Ascending aorta (tissue), 2 donors: ENCODE data around the gene LTO1. TPM values are rescaled to one million over a fixed set of nuclear protein-coding genes. Genes with fewer than 3 reads are reported as not detected.
A peak's percentile ranks its signal among the peaks of the same experiment; 100 is the strongest.

Source experiments
- DNase-seq, 2 donors: peaks; one replicate each; pipeline ENCODE4 v3.0.0-alpha.2; 2019; ENCODE audit warnings: low spot score in 2 of 2
- H3K27ac ChIP-seq, 2 donors: fragments of 200-600 bp; sonication (generic); one replicate each; pipeline ENCODE4 v1.5.1; 2016 to 2017; ENCODE audit warnings: mild to moderate bottlenecking in 1 of 2
- H3K27me3 ChIP-seq: fragments of 200-600 bp; sonication (generic); one replicate; pipeline ENCODE4 v1.5.1; 2017
- H3K36me3 ChIP-seq, 2 donors: fragments of 200-600 bp; sonication (generic); one replicate each; pipeline ENCODE4 v1.5.1; 2016
- H3K4me1 ChIP-seq, 2 donors: fragments of 200-600 bp; sonication (generic); one replicate each; pipeline ENCODE4 v1.5.1; 2016 to 2017; ENCODE audit warnings: mild to moderate bottlenecking in 1 of 2
- H3K4me3 ChIP-seq, 2 donors: fragments of 200-600 bp; sonication (generic); one replicate each; pipeline ENCODE4 v1.5.1; 2016 to 2017; ENCODE audit warnings: mild to moderate bottlenecking in 1 of 2
- H3K9me3 ChIP-seq, 2 donors: fragments of 200-600 bp; sonication (generic); one replicate each; pipeline ENCODE4 v1.5.1; 2016
- CTCF ChIP-seq, 3 experiments: fragments of 200-600 bp in 2 of 3; fragments of 450-650 bp in 1 of 3; sonication (generic) in 2 of 3; IDR thresholded peaks; one replicate each; pipeline ENCODE4 v1.5.1; 2016 to 2019; ENCODE audit warnings: antibody characterized with exemption in 3 of 3, mild to moderate bottlenecking in 1 of 3, moderate library complexity in 1 of 3
- intact Hi-C: fragments of 100-400 bp; cut with DNase I; formaldehyde crosslinking; loops from one replicate; pipeline ENCODE4 v1.15.1; 2023
- total RNA-seq: library from RNA; depleted of rRNA; stranded (reverse); fragments of >200 nt; gene quantifications from one replicate; pipeline ENCODE4 v1.1.0, GENCODE V29; 2016

The LTO1 gene
- total RNA-seq, 1 donor from 2014 or later: 10.2 TPM

- DNase-seq: no peak
- no peak for TF ChIP-seq CTCF (IDR thresholded peaks at IDR 0.05)
- Histone ChIP-seq H3K27me3 (no peaks in the 10 kb centered on the region), H3K4me1 (peaks cover 9 to 37% of the 10 kb centered on the region in 2 donors), H3K27ac (no peak overlapping the region), H3K4me3 (peak overlapping the region; percentile 51 to 88), H3K9me3 (no peaks in the 10 kb centered on the region), H3K36me3 (no peaks in the 10 kb centered on the region)
- intact Hi-C loops: loop anchor here (2.0 to 10.0 kb wide), 3 partner anchors 95 to 311 kb away; no protein-coding TSS in a partner anchor
Observed at GRCh38 chr11:69635804-69636511, 39.2 kb downstream of the LTO1 start.

- Histone ChIP-seq H3K4me3 (no peak overlapping the region), H3K36me3 (no peaks in the 10 kb centered on the region), H3K27ac (no peak overlapping the region), H3K27me3 (no peaks in the 10 kb centered on the region), H3K9me3 (no peaks in the 10 kb centered on the region), H3K4me1 (peaks cover 9 to 31% of the 10 kb centered on the region in 2 donors)
- intact Hi-C loops: loop anchor here (10.0 kb wide), 1 partner anchor 310 kb away; no protein-coding TSS in a partner anchor
- TF ChIP-seq CTCF (IDR thresholded peaks at IDR 0.05): no peak
- no peak for DNase-seq
Observed at GRCh38 chr11:69635195-69635594, 40.0 kb downstream of the LTO1 start.

- Histone ChIP-seq H3K4me3 (no peak overlapping the region), H3K4me1 (peaks cover 9 to 27% of the 10 kb centered on the region in 2 donors), H3K9me3 (no peaks in the 10 kb centered on the region), H3K27ac (no peak overlapping the region), H3K36me3 (no peaks in the 10 kb centered on the region), H3K27me3 (no peaks in the 10 kb centered on the region)
- no peak for TF ChIP-seq CTCF (IDR thresholded peaks at IDR 0.05)
- no peak for DNase-seq
- intact Hi-C loops: loop anchor here (10.0 kb wide), 1 partner anchor 310 kb away; no protein-coding TSS in a partner anchor
Observed at GRCh38 chr11:69634590-69634989, 40.6 kb downstream of the LTO1 start.

- no peak for DNase-seq
- Histone ChIP-seq H3K27ac (no peak overlapping the region), H3K27me3 (no peaks in the 10 kb centered on the region), H3K4me1 (peaks cover 9 to 23% of the 10 kb centered on the region in 2 donors), H3K4me3 (no peak overlapping the region), H3K9me3 (no peaks in the 10 kb centered on the region), H3K36me3 (no peaks in the 10 kb centered on the region)
- no peak for TF ChIP-seq CTCF (IDR thresholded peaks at IDR 0.05)
- intact Hi-C loops: loop anchor here (10.0 kb wide), 1 partner anchor 309 kb away; no protein-coding TSS in a partner anchor
Observed at GRCh38 chr11:69634069-69634468, 41.1 kb downstream of the LTO1 start.

- Histone ChIP-seq H3K27ac (no peak overlapping the region), H3K4me1 (peaks cover 3 to 17% of the 10 kb centered on the region in 2 donors), H3K36me3 (no peaks in the 10 kb centered on the region), H3K4me3 (no peak overlapping the region), H3K27me3 (no peaks in the 10 kb centered on the region), H3K9me3 (no peaks in the 10 kb centered on the region)
- no peak for TF ChIP-seq CTCF (IDR thresholded peaks at IDR 0.05)
- no peak for DNase-seq
- intact Hi-C loops: loop anchor here (10.0 kb wide), 1 partner anchor 308 kb away; no protein-coding TSS in a partner anchor
Observed at GRCh38 chr11:69632900-69633299, 42.3 kb downstream of the LTO1 start.
